ENCODE measurements around the gene LGR6.
"Not testable (repeated sequence)": the region's sequence is repeated elsewhere in the genome, so short reads cannot be mapped to it uniquely, and the experiment has no call there.

The LGR6 gene

DNA sequence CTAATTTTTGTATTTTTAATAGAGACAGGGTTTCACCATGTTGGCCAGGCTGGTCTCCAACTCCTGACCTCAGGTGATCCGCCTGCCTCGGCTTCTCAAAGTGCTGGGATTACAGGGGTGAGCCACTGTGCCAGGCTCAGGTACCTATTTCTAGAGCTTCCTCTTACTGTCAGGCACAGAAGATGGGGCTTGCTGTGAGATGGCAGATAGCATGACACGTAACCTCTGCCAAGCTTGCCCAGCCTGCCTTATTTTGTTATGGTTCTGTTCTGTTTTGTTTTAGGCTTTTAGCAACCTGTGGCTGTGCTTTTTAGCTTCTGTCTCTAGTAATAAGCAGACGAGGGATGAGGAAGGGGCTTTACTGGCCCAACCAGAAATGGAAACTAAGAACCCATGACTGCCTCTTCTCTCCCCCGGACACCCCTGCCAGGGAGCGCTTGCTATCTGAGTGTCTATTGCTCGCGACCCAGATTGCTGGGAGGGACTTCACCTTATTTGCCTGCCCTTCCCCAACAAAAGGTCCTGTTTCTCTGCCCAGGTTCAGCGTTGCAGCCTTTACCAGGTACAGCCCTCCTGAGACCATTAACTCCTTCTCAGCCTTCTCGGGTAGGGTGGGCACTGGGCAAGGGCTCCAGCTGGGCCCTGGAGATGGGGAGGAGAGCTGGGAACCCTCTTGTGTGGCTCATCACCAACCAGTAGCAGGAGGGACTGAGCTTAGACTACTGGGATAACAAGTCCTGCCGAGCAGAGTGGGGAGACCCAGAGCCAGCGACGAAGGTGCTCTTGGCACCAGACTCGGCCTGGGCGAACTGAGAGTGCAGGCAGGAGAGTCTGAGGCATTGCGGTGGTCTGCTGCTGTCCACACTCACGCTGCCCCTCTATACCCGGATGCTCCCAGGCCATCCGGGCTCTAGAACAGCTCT is 13.5 kb upstream of the LGR6 start:
- no peak for DNase-seq

DNA sequence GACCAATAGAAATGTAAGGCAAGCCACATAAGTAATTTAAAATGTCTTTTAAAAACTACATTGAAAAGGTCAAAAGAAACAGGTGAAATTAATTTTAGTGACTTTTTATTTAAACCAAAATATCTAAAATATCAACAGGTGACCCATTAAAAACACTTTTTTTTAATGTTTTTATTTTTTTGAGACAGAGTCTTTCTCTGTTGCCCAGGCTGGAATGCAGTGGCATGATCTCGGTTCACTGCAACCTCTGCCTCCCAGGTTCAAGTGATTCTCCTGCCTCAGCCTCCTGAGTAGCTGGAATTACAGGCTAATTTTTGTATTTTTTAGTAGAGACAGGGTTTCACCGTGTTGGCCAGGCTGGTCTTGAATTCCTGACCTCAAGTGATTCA is 12.9 kb upstream of the LGR6 start:
- not testable (repeated sequence) for DNase-seq

DNA sequence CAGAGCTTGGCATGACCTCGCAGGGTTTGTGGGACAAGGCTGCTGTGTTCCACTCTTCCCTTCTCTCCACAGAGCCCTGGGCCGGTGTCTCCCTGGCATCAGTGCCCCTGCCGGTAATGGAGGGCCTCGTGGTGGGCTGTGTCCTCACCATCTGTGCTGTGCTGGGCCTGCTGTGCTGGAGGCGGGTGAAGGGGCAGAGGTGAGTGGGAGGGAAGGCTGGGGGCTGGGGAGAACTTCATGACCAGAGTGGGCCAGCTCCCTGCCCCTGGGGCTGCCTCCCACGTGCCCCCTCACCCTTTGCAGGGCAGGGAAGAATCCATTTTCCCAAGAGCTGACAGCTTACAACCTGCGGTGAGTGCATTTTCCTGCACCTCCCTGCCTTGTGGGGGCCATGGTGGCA is 12.0 kb upstream of the LGR6 start:
- no peak for DNase-seq

DNA sequence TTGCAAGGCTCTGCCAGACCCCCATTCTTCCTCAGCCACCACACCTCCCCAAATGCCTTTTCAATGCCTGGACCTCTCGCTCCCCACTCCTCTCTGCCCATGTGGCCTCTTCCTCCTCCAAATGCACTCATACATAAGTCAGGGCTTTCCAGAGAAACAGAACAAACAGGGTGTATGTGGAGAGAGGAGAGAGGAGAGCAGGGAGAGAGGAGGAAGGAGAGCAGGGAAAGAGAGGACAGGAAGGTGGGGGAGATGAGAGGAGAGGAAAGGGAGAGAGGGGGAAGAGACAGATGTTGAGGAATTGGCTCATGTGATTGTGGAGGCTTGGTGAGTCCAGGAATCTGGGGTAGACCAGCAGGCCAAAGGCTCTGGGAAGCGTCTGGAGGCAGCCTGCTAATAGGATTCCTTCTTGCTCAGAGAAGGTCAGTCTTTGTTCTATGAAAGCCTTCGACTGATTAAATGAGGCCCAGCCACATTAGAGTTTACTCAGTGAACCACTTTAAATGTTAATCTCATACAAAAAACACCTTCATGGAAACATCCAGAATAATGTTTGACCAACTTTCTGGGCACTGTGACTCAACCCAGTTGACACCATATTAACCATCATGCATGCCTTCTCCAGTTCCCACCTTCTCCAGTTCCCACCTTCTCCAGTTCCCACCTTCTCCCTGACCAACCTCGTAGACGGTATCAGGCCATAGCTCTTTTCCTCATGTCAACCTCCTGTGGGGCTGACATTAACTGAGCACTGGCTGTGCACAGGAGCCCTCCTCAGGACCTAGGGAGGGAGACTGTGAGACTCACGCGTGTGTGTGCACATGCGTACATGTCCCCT is 11.3 kb upstream of the LGR6 start:
- DNase-seq: no peak

DNA sequence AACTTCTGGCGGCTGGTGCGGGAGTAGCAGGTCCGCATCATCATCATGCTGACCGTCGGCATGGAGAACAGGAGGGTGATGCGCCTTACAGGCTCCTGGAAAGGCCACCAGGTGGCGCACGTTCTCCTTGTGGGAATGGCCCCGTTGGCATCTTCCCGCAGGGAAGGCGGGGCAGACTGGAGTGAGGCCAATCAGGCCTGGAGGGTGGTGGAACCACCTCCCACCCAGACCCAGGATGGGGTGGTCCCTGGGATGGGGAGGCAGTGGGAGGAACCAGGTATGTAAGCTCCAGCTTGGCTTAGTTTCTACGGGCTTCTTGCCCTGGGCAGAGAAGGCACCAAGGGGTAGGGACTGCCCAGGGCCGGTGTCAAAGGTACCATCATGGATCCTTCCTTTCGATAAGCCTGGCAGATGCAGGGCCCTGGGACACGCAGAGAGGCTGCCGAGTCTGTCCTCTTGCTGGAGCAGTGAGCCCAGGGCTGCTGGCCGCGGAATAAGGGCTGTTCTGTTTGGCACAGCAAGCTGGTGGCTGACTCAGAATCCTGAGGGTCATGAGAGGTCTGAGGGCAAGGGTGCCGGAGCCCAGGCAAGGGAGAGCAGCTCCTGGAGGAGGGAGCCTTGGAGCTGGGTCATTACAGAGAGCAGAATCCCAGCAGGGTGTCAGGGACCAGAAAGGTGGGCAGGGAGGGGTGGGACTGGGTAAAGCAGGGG is 8.7 kb upstream of the LGR6 start:
- DNase-seq: no peak

DNA sequence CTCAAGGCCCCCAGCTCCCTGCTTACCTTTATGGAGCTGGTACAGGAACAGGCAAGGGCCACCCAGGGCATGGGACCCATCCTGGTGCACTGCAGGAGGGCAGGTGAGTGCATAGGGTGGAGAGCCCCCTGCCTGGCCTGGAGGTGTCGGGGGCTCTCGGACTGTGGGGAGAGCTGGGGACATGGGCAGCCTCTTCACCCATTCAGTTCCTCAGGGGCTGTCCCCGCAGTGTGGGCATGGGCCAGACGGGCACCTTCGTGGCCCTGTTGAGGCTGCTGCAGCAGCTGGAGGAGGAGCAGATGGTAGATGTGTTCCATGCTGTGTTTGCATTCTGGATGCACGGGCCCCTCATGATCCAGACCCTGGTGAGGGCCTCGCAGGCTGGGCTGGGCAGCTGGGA is 7.3 kb upstream of the LGR6 start:
- no peak for DNase-seq

DNA sequence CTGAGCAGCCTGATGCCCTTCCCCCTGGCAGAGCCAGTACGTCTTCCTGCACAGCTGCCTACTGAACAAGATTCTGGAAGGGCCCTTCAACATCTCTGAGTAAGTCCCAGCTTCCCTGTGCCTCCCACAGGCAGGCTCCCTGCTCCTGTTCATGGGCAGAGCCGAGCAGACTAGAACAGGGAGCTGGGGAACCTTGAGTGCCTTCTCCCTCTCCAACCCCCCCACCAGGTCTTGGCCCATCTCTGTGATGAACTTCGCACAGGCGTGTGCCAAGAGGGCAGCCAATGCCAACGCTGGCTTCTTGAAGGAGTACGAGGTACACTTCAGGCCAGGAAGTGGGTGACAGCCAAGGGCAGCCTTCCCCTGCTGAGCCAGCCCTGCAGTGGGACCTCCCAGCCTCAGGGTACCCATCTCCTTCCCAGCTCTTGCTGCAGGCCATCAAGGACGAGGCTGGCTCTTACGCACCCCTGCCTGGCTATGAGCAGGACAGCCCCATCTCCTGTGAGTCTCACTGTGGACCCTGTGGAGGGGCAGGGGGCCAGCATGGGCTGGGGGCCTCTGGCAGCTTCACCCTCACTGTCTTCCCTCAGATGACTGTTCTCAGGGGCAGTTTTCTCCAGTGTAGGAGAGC is 6.4 kb upstream of the LGR6 start:
- no peak for DNase-seq

DNA sequence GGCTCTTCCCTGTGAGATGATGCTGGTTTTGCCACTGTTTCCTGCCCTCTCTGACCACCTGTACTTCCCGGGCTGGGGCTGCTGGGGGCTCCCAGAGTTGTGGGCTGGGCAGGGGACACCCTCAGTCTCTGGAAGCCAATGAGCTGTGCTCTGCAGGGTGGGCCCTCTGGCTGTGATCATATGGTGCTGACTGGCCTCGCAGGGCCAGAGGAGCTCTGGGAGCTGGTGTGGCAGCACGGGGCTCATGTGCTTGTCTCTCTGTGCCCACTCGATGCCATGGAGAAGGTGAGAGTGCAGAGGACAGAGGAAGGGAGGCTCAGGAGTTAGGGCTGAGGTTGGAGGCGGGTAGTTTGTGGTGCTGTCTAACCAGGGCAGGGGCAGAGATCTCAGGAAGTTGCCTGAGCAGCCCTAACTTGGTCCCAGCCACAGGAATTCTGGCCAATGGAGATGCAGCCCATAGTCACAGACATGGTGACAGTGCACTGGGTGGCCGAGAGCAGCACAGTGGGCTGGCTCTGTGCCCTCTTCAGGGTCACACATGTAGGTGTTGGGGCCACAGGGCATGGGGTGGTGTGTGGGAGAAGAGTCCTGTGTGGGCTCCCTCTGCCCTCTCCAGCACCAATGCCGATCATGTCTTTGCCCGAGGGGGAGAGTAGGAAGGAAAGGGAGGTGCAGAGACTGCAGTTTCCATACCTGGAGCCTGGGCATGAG is 5.7 kb upstream of the LGR6 start:
- DNase-seq: no peak

DNA sequence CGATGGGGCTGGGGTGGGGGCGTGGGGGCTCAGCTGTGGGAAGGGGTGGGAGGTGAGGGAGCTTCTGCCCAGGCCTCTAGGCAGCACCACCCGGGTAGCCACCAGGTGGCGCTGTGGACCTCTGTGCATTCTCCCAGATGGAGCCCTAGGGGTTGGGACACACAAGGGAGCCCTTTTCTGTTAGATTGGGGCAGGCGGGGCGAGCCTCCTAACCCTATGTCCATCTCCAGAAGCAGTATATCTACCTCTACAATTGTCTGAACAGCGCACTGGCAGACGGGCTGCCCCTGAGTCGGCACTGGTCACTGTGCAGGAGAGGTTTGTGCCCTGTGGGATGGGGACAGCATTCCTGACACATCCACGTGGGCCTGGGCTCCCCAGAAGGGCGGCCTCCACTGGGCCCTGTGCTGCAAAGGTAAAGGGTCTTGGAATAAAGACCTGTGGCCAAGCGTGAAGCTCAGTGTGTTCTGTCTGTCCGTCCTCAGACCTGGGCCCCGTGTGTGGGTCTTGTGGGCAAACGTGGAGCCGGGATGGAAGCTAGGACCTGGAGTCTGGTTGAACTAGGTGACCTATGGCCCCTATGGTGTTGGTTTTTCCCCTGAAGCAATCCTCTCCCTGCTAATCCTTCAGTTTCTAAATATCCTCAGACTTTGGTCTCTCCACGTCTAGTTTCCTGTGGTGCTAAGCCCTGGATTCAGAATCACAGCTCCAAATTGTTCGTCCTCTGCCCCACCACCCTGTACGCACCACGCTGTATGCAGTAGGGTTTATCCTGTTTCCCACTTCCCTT is 4.4 kb upstream of the LGR6 start:
- DNase-seq: no peak

DNA sequence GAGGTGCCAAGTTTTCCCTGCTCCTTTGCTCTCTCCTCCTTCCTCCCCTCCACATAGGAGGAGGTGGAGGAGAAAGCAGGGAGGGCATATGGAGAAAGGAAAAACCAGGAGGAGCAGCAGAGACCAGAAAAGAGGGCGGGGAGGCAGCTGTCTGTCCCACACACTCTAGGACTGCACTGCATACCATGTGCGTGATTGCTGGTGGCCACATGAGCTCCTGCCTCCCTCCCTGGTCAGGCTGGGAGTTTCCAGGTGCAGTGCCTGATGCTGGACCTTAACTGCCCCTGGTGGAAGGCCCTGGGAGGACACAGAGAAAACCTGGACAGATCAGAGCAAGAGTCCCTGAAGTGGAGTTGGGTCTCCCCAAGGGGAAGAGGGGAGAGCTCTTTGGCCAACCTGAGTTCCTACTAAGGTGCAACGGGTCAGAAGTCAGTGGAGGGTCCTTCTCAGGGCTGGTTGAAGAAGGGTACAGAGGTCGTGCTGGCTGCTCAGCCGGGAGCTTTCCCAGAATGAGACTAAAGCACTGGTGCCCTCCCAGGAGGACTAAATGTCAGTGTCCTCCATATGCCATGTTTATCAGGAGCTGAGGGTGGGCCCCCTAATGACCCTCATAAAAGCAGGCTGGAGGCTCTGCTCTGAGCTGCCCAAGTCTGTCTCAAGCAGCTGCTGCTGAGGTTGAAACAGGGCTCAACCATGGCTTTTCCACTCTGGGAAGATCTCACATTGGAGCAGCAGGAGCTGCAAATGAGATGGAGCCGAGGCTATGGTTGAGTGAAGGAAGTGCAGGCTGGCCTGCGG is 3.5 kb upstream of the LGR6 start:
- DNase-seq: no peak

DNA sequence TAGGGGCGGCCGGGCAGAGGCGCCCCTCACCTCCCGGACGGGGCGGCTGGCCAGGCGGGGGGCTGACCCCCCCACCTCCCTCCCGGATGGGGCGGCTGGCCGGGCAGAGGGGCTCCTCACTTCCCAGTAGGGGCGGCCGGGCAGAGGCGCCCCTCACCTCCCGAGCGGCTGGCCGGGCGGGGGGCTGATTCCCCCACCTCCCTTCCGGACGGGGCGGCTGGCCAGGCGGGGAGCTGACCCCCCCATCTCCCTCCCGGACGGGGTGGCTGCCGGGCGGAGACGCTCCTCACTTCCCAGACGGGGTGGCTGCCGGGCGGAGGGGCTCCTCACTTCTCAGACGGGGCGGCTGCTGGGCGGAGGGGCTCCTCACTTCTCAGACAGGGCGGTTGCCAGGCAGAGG is 2.2 kb upstream of the LGR6 start:
- DNase-seq: not testable (repeated sequence)

DNA sequence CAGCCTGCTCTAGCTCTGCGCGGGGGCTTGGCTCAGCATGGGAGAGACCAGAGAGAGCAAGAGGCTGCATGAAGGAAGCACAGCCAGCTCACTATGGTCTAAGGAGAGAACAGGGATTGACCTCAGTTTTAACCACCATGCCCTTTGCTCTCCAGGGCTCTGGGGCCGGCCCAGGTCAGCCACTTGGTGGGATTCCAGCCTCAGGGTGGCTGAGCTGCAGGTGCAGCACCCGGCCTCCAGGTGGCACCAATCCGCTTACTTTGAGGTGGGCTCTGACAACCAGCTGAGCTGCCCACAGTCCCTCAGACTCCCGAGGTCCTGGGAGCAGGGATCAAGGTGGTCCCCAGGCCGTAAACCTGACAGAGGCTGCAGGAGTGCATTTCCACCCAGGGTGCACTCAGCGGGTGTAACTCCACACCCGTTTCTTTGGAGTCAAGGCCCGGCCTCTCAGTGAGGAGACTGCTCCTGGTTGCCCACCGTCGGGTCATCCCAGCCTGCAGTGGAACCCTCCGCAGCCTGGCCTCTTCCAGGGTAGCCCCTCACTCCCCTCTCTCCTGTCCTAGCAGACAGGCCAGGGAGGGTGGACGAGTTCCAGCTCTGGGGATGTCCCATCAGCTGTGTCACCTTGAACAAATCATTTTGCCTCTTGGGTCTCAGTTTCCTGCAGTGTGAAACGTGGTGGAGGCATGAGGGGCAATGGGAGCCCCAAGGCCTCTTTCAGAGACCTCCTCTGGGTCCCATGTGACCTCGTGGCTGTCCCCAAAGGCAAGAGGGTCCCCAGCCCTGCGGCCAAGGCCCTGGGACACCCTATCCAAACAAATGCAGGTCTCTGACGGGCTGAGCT is 607 bp upstream of the LGR6 start:
- DNase-seq: no peak

DNA sequence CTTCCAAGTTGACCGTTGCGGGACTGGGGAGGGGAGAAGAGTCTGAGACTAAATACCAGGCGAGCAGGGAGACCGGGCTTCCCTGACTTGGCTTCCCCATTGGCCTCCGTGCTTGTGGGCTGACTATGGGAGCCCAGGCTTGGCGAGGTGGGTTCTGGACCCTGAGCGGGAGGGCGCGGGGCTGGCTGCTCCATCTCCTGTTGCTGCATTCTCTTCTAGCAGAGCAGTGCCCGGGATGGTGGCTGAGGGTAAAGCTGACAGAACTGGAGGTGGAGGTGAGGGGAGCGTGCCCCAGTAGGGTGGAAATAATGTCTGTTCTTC is 689 bp downstream of the LGR6 start:
- no peak for DNase-seq

DNA sequence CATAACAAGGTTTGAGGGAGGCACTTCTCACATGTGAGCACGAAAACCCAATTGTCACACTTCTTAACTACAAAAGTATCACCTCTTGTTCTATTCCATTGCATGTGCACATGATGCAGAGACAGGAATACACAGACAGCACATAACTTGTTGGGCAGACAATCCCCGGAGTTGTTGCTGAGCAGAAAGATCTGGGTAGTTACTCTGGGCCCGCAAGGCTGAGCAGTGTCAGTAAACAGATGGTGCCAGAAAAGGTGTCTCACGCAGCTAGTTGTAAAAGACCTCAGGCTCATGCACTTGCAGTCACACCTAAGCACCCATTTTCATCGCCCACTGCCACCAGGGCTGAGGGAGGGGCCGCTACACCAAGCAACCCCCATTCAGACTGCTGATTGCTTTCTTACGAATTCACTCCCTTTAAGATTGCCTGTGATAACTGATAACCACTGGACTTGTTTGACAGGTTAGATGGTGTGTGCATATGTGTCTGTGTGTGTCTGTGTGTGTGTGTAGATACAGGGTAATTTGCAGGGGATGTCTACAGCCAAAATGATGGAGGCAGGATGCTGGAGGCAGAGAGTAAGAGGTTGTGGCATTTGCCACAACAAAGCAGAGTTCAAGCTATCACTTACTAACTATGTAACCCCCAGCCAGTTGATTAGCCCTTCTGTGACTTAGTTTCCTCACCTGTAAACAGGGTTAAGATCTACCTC is 4.2 kb downstream of the LGR6 start:
- DNase-seq: no peak

DNA sequence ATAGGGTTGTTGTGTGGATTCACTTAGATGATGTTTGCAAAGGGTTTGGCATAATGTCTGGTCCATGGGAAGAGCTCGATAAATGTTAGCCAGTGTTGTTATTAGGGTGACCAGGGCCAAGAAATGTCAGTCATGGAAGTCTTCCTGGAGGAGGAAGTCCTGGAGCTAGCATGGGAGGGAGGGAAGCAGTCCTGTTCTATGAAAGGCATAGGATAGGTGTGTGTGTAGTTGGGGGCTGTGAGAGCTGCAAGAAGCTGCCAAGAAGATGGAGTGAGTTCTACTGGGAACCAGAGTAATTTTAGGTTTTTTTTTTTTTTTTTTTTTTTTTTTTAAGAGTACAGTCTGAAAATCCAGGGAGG is 4.7 kb downstream of the LGR6 start:
- no peak for DNase-seq

DNA sequence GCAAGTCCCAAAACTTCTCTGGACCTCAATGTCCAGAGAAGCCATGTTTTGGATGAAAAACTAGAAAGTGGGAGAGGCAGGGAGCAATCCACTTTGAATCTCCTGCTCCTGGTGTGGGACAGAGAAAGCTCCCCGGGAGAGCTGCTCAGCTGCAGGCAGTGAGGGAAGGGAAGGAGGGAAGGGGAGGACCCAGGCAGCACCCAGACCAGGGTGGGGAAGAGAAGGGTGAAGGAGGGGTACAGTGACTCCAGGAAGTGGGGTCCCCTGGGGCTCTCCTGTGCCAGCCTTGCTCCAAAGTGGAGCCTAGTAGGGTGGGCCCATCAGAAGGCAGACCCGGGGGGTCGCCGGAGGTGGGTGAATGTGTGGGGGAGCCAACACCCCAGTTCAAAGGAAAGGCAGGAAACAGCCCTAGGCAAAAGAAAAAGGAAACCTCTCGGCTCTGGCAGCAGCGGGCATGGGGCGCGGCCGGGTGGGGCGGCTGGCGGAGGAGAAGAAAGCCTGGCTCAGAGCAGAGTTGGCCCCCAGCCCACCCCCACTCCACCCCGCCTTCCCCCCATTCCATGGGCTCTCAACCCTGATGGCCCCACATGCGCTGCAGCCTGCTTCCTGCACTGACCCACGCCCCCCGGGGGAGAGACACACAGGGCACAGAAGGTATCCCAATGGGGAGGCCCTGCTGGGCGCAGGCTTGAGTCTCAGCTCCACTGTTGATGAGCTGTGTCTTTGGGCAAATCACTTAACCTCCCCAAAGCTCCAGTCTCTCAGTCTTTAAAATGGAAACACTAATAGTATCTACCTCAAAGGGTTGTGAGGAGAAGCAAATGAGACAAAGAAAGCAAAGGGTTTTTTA is 5.7 kb downstream of the LGR6 start:
- no peak for DNase-seq

DNA sequence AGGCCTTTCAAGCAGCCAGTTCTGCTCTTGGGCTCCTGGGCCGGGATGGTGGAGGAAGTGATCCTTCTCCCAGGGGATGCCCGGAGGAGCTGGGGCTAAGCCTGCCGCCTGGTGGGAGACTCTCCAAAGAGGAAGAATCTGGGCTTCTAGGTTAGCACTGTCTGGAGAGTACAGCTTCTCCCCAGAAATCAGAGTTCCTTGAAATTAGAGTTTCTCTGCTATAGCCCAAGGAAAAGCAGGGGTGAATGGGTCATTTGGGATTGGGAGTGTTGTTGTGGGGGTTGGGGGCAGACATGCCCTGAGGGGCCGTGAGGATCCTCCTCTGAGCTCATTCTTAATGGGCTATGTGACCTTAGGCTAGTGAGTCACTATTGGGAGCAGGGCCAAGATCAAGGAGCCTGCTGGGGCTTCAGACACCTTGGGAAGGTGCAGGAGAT is 6.5 kb downstream of the LGR6 start:
- no peak for DNase-seq

DNA sequence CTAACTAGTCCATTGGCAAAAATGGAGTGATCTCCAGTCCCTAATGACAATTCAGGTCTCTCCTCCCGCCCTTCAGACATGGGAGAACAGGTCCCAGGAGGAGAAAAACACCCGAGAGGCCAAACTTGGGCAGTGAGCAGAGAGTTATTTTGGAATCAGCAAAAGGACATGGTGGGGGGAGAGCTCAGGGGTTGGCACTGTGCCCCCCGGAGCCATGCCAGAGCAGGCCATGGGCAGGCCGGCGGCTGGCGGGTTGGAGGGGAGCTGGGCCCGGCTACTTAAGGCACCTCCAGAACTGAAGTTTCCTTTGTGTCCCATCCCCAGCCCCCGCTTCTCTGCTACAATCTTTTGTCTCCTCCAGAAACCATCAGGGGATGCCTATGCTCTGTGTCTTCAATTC is 7.1 kb downstream of the LGR6 start:
- no peak for DNase-seq
